PC-3 (cell line): ENCODE results near the gene PHYKPL. TPM values are rescaled to one million over a fixed set of nuclear protein-coding genes. Genes with fewer than 3 reads are reported as not detected.

ENCODE experiments used
- ATAC-seq: fragments of 200-7000 bp; cut with Tn5 transposase; 2 replicates; pipeline ENCODE4 v1.9.1; 2020; ENCODE audit warnings: mild to moderate bottlenecking, moderate library complexity
- BruUV-seq: library from RNA; stranded (reverse); fragments of 400-500 nt; replicated peaks from 2 replicates; lab custom pipeline; 2021; lab: Mats Ljungman, UMichigan
- CTCF ChIA-PET: fragments of 300-600 bp; sonication (Branson Sonifier 250); formaldehyde crosslinking; loops from one replicate; lab custom pipeline; 2022; ENCODE audit warnings: antibody characterized with exemption; lab: Charles Lee
- POLR2A ChIA-PET: fragments of 300-600 bp; sonication (Branson Sonifier 250); formaldehyde crosslinking; loops from one replicate; lab custom pipeline; 2022; ENCODE audit warnings: antibody characterized with exemption; ENCODE audit not compliant: unreplicated experiment; lab: Charles Lee
- DNase-seq: peaks from one replicate; pipeline ENCODE4 v3.0.0-alpha.2; 2015
- H2AFZ ChIP-seq: fragments of 300-600 bp; sonication (generic); 2 replicates; pipeline ENCODE4 v1.6.0; 2016; ENCODE audit warnings: antibody characterized with exemption, low read length
- H3F3A ChIP-seq: fragments of 300-600 bp; sonication (generic); one replicate; pipeline ENCODE4 v1.6.0; 2017; ENCODE audit warnings: antibody characterized with exemption, low read length, control low read depth, mild to moderate bottlenecking; ENCODE audit not compliant: unreplicated experiment
- H3K27ac ChIP-seq: fragments of 300-600 bp; sonication (generic); 2 replicates; pipeline ENCODE4 v1.5.1; 2016; ENCODE audit warnings: mild to moderate bottlenecking, low read length
- H3K27me3 ChIP-seq: fragments of 300-600 bp; sonication (generic); 2 replicates; pipeline ENCODE4 v1.6.1; 2016; ENCODE audit warnings: low read length, mixed read lengths
- H3K36me3 ChIP-seq: fragments of 300-600 bp; sonication (generic); 2 replicates; pipeline ENCODE4 v1.6.1; 2016; ENCODE audit warnings: low read depth, mixed run types, low read length, mixed read lengths
- H3K4me1 ChIP-seq: fragments of 300-600 bp; sonication (generic); 2 replicates; pipeline ENCODE4 v1.5.1; 2016; ENCODE audit warnings: low read length; ENCODE audit not compliant: insufficient read depth
- H3K4me2 ChIP-seq: fragments of 300-600 bp; sonication (generic); 2 replicates; pipeline ENCODE4 v1.6.0; 2016; ENCODE audit warnings: low read length
- H3K4me3 ChIP-seq: fragments of 300-600 bp; sonication (generic); 2 replicates; pipeline ENCODE4 v1.5.1; 2016; ENCODE audit warnings: mild to moderate bottlenecking, low read length, mixed read lengths
- H3K79me2 ChIP-seq: fragments of 300-600 bp; sonication (generic); 2 replicates; pipeline ENCODE4 v1.6.1; 2017; ENCODE audit warnings: low read length, mixed read lengths
- H3K9ac ChIP-seq: fragments of 300-600 bp; sonication (generic); 2 replicates; pipeline ENCODE4 v1.6.0; 2016; ENCODE audit warnings: mild to moderate bottlenecking, low read length
- H3K9me2 ChIP-seq: fragments of 300-600 bp; sonication (generic); replicated peaks from 2 replicates; pipeline ENCODE4 v1.6.1; 2016; ENCODE audit warnings: mixed run types, low read length, mixed read lengths
- H3K9me3 ChIP-seq: fragments of 300-600 bp; sonication (generic); 2 replicates; pipeline ENCODE4 v1.6.1; 2016; ENCODE audit warnings: low read length, mixed read lengths
- H4K20me1 ChIP-seq: fragments of 300-600 bp; sonication (generic); 2 replicates; pipeline ENCODE4 v1.6.1; 2016; ENCODE audit warnings: low read length, mixed read lengths
- EZH2 ChIP-seq: fragments of 300-600 bp; sonication (generic); IDR thresholded peaks from one replicate; pipeline ENCODE4 v1.6.1; 2017; ENCODE audit warnings: antibody characterized with exemption, mild to moderate bottlenecking, low read length; ENCODE audit not compliant: unreplicated experiment
- EZH2phosphoT487 ChIP-seq: fragments of 300-600 bp; sonication (generic); IDR thresholded peaks from 2 replicates; pipeline ENCODE4 v1.6.1; 2018; ENCODE audit warnings: mild to moderate bottlenecking, antibody characterized with exemption, low read length, borderline replicate concordance
- intact Hi-C: fragments of 100-400 bp; cut with micrococcal nuclease; formaldehyde crosslinking; loops from 2 replicates; pipeline ENCODE4 v1.9.0; 2023
- total RNA-seq: library from RNA; depleted of rRNA; stranded (reverse); fragments of >200 nt; gene quantifications from 2 replicates; pipeline ENCODE4 v1.2.3, GENCODE V29; 2014
- TF ChIP-seq, protein P1 (sequence below): fragments of 300-600 bp; sonication (generic); conservative IDR thresholded peaks from 2 replicates; pipeline ENCODE4 v1.5.1; 2017; ENCODE audit warnings: antibody characterized with exemption, low read depth, mild to moderate bottlenecking, low read length

The PHYKPL gene
- total RNA-seq, 1 experiment from 2014 or later, result 31.2 TPM

DNA sequence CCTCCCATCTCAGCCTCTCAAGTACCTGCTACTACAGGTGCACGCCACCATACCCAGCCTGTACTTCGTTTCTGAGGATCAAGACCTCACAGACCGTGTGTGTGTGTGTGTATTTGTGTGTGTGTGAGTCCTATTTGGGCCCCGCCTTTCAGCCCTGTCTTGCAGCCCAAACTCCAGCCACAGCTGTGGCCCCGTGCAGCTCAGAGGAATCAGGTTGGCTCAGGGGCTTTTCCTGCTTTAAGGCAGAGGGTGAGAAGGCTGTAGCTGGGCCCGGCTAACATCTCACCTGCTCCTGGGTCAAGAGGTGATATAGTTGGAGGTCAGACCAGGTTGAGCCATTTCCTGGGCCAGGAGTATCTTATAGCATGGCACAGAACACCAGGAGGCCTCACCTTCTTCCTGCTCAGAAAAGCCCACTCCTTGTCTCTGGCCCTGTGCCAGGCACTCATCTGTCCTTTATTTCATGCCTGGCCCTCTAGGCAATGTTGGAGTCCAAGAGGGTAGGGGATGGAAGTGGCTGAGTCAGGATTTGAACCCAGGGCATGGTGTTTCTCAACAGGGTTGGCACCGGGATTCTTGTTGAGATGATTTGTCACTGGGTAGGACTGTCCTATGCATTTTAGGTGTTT is 1.6 kb upstream of the PHYKPL start:
- Histone ChIP-seq H3K4me1 (peaks cover 26% of the 10 kb centered on the region), H3K36me3 (peaks cover 13% of the 10 kb centered on the region), H3K9ac (no peak overlapping the region), H2AFZ (no peak overlapping the region), H4K20me1 (no peaks in the 10 kb centered on the region), H3F3A (no peaks in the 10 kb centered on the region), H3K9me3 (no peaks in the 10 kb centered on the region), H3K9me2 (no peaks in the 10 kb centered on the region), H3K4me3 (no peak overlapping the region), H3K4me2 (no peak overlapping the region), H3K27me3 (no peaks in the 10 kb centered on the region), H3K79me2 (peaks cover 30% of the 10 kb centered on the region), H3K27ac (no peak overlapping the region)
- ATAC-seq, result no peak
- TF ChIP-seq, protein P1, sequence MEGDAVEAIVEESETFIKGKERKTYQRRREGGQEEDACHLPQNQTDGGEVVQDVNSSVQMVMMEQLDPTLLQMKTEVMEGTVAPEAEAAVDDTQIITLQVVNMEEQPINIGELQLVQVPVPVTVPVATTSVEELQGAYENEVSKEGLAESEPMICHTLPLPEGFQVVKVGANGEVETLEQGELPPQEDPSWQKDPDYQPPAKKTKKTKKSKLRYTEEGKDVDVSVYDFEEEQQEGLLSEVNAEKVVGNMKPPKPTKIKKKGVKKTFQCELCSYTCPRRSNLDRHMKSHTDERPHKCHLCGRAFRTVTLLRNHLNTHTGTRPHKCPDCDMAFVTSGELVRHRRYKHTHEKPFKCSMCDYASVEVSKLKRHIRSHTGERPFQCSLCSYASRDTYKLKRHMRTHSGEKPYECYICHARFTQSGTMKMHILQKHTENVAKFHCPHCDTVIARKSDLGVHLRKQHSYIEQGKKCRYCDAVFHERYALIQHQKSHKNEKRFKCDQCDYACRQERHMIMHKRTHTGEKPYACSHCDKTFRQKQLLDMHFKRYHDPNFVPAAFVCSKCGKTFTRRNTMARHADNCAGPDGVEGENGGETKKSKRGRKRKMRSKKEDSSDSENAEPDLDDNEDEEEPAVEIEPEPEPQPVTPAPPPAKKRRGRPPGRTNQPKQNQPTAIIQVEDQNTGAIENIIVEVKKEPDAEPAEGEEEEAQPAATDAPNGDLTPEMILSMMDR, result no peak
- no peak for TF ChIP-seq EZH2phosphoT487
- TF ChIP-seq EZH2, result no peak
- intact Hi-C loops, result no loop called here
- DNase-seq, result no peak
- CTCF ChIA-PET, result no interaction called here
- POLR2A ChIA-PET, result no interaction called here
- no TSS peak for BruUV-seq

DNA sequence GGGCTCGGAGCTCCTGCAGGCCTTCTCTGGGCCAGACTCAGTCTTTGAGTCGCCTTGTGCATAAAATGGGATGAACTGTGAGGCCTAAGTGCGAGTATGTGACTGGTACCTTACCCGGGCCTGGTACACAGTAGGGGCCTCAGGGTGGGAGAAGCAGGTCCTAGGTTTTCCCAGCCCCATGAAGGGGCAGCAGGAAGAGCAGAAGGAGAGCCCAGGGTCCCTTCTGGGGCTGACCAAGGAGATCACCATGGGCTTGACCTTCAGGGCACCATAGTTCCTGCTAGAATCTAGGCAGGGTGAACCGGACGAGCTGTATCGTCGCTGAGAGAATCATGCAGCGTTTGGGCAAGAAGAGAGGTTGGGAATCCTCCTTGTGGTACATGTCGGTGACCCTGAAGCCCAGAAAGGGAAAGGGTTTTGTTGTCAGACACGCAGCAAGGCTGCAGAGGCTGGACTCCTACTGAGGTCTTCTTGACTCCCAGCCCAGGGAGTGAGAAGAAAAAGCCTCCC is 373 bp upstream of the PHYKPL start:
- Histone ChIP-seq H3K4me1 (peaks cover 26% of the 10 kb centered on the region), H3K79me2 (peaks cover 31% of the 10 kb centered on the region), H3K4me3 (peak overlapping the region; percentile 96), H3K9me3 (no peaks in the 10 kb centered on the region), H3K9ac (peak overlapping the region; percentile 97), H3K9me2 (no peaks in the 10 kb centered on the region), H2AFZ (peak overlapping the region; percentile 93), H3K27ac (peak overlapping the region; percentile 57), H3F3A (no peaks in the 10 kb centered on the region), H3K4me2 (peak overlapping the region; percentile 100), H4K20me1 (no peaks in the 10 kb centered on the region), H3K27me3 (no peaks in the 10 kb centered on the region), H3K36me3 (peaks cover 21% of the 10 kb centered on the region)
- intact Hi-C loops, result loop anchor here (2.0 kb wide), 1 partner anchor 394 kb away; the partner anchor contains the start of gene CLK4
- no peak for DNase-seq
- BruUV-seq, result TSS peak; percentile 76
- ATAC-seq, result no peak; the same call in 1 of the 2 replicates
- TF ChIP-seq EZH2 (no peak), EZH2phosphoT487 (no peak)
- TF ChIP-seq, protein P1, result no peak
- POLR2A ChIA-PET, result no interaction called here
- CTCF ChIA-PET, result no interaction called here
